H1 (cell line): Measurements from ENCODE around the gene A2ML1. TPM values are rescaled to one million over a fixed set of nuclear protein-coding genes. Genes with fewer than 3 reads are reported as not detected.

Experiments used
- CTCF ChIA-PET: fragments of 300-600 bp; sonication (Branson Sonifier 250); formaldehyde crosslinking; loops from one replicate; lab custom pipeline; 2021; ENCODE audit not compliant: partially characterized antibody; lab: Charles Lee
- POLR2A ChIA-PET: fragments of 300-600 bp; sonication (Branson Sonifier 250); formaldehyde crosslinking; loops from one replicate; lab custom pipeline; 2021; ENCODE audit warnings: inconsistent platforms; ENCODE audit not compliant: partially characterized antibody; lab: Charles Lee
- DNase-seq, 2 experiments: peaks; one replicate each; pipeline versions ENCODE4 v3.0.0 to v3.0.0-alpha.2; 2010 to 2022; ENCODE audit warnings: low spot score in 2 of 2, low read depth in 1 of 2, mixed read lengths in 1 of 2
- FAIRE-seq: peaks from 2 replicates; lab custom pipeline; 2011; peaks lifted over from hg19 to GRCh38; lab: Jason Lieb, UNC
- H2AFZ ChIP-seq: 2 replicates; pipeline ENCODE4 v1.8.1; 2012; ENCODE audit warnings: low read length, inconsistent platforms
- H2AK5ac ChIP-seq: 2 replicates; pipeline ENCODE4 v1.6.1; 2013; ENCODE audit warnings: low read depth, low read length
- H2BK120ac ChIP-seq: replicated peaks from 2 replicates; pipeline ENCODE3; 2013; ENCODE audit warnings: low read depth, low read length, inconsistent platforms
- H2BK12ac ChIP-seq: 2 replicates; pipeline ENCODE4 v1.6.1; 2013; ENCODE audit warnings: low read depth, low read length
- H2BK15ac ChIP-seq: 2 replicates; pipeline ENCODE4 v1.6.1; 2013; ENCODE audit warnings: low read length
- H2BK20ac ChIP-seq: 2 replicates; pipeline ENCODE4 v1.6.1; 2013; ENCODE audit warnings: low read length
- H2BK5ac ChIP-seq: 2 replicates; pipeline ENCODE4 v1.6.1; 2013; ENCODE audit warnings: low read depth, low read length
- H3K14ac ChIP-seq: 2 replicates; pipeline ENCODE4 v1.6.1; 2013; ENCODE audit warnings: inconsistent platforms; ENCODE audit not compliant: insufficient read length
- H3K18ac ChIP-seq: 2 replicates; pipeline ENCODE4 v1.6.1; 2013; ENCODE audit warnings: low read length; ENCODE audit errors: extremely low read depth
- H3K23ac ChIP-seq: 2 replicates; pipeline ENCODE4 v1.6.1; 2013; ENCODE audit warnings: inconsistent platforms; ENCODE audit not compliant: insufficient read length
- H3K23me2 ChIP-seq: 2 replicates; pipeline ENCODE4 v1.6.1; 2013; ENCODE audit warnings: low read depth, low read length
- H3K27ac ChIP-seq: 2 replicates; pipeline ENCODE4 v1.6.1; 2011; ENCODE audit warnings: low read depth, low read length, inconsistent platforms
- H3K27me3 ChIP-seq, 4 experiments: replicated peaks in 1 of 4; 1 replicate in 1 of 4; 2 replicates in 3 of 4; pipeline versions ENCODE4 v1.6.1 to v1.8.1; 2011 to 2013; ENCODE audit warnings: low read length in 3 of 4, mild to moderate bottlenecking in 3 of 4, inconsistent platforms in 2 of 4, mixed read lengths in 2 of 4, moderate library complexity in 1 of 4; ENCODE audit not compliant: control insufficient read depth in 3 of 4, insufficient read depth in 3 of 4; ENCODE audit errors: extremely low read depth in 1 of 4
- H3K36me3 ChIP-seq, 4 experiments: 2 replicates each; pipeline versions ENCODE4 v1.6.1 to v1.8.1; 2011 to 2013; ENCODE audit warnings: mild to moderate bottlenecking in 4 of 4, low read length in 3 of 4, moderate library complexity in 2 of 4, control low read depth in 1 of 4, inconsistent platforms in 1 of 4; ENCODE audit not compliant: insufficient read depth in 4 of 4, control insufficient read depth in 2 of 4
- H3K4ac ChIP-seq: replicated peaks from 2 replicates; pipeline ENCODE3; 2013; ENCODE audit warnings: low read length, low read depth, mixed read lengths, inconsistent platforms; ENCODE audit not compliant: insufficient read length
- H3K4me1 ChIP-seq, 4 experiments: replicated peaks in 1 of 4; 1 replicate in 1 of 4; 2 replicates in 3 of 4; pipeline versions ENCODE4 v1.6.1 to v1.8.1; 2011 to 2013; ENCODE audit warnings: low read length in 3 of 4, inconsistent platforms in 2 of 4, mixed read lengths in 1 of 4; ENCODE audit not compliant: insufficient read depth in 4 of 4, control insufficient read depth in 3 of 4
- H3K4me2 ChIP-seq, 2 experiments: 2 replicates each; pipeline versions ENCODE4 v1.6.1 to v1.8.1; 2011 to 2013; ENCODE audit warnings: low read depth in 2 of 2, low read length in 2 of 2, control low read depth in 1 of 2, inconsistent platforms in 1 of 2, mild to moderate bottlenecking in 1 of 2; ENCODE audit not compliant: insufficient read depth in 1 of 2
- H3K4me3 ChIP-seq, 4 experiments: fragments of 200-600, 300-600 bp in 1 of 4; sonication (generic), shearing (Covaris generic), sonication (Bioruptor Twin) in 1 of 4; 2 replicates each; pipeline versions ENCODE4 v1.5.1 to v1.8.1; 2011 to 2016; ENCODE audit warnings: low read length in 4 of 4, low read depth in 3 of 4, control low read depth in 2 of 4, inconsistent platforms in 2 of 4, mild to moderate bottlenecking in 2 of 4, mixed read lengths in 1 of 4, moderate library complexity in 1 of 4; ENCODE audit not compliant: insufficient read depth in 2 of 4; ENCODE audit errors: extremely low read depth in 1 of 4
- H3K56ac ChIP-seq: replicated peaks from 2 replicates; pipeline ENCODE3; 2013; ENCODE audit warnings: low read depth, mild to moderate bottlenecking, mixed read lengths, low read length, inconsistent platforms; ENCODE audit not compliant: insufficient read length
- H3K79me1 ChIP-seq: 2 replicates; pipeline ENCODE4 v1.6.1; 2013; ENCODE audit warnings: low read depth, low read length, control low read depth
- H3K79me2 ChIP-seq, 2 experiments: 2 replicates each; pipeline versions ENCODE4 v1.6.1 to v1.8.1; 2012 to 2013; ENCODE audit warnings: low read length in 2 of 2, mild to moderate bottlenecking in 2 of 2, inconsistent platforms in 1 of 2; ENCODE audit not compliant: insufficient read depth in 2 of 2, control insufficient read depth in 1 of 2
- H3K9ac ChIP-seq, 4 experiments: replicated peaks in 1 of 4; 1 replicate in 1 of 4; 2 replicates in 3 of 4; pipeline versions ENCODE4 v1.6.1 to v1.8.1; 2011 to 2013; ENCODE audit warnings: low read depth in 3 of 4, low read length in 3 of 4, control low read depth in 2 of 4, mild to moderate bottlenecking in 2 of 4, moderate library complexity in 2 of 4, inconsistent platforms in 1 of 4; ENCODE audit errors: extremely low read depth in 1 of 4
- H3K9me3 ChIP-seq, 2 experiments: 2 replicates each; pipeline versions ENCODE4 v1.6.1 to v1.8.1; 2012 to 2013; ENCODE audit warnings: mild to moderate bottlenecking in 2 of 2, moderate library complexity in 2 of 2, control low read depth in 1 of 2, inconsistent platforms in 1 of 2, low read depth in 1 of 2, low read length in 1 of 2, mixed read lengths in 1 of 2; ENCODE audit not compliant: insufficient read depth in 2 of 2
- H4K20me1 ChIP-seq, 2 experiments: replicated peaks in 1 of 2; 2 replicates each; pipeline versions ENCODE3 to v1.8.1; 2011 to 2013; ENCODE audit warnings: inconsistent platforms in 2 of 2, low read length in 2 of 2, mild to moderate bottlenecking in 1 of 2; ENCODE audit not compliant: insufficient read depth in 2 of 2, control insufficient read depth in 1 of 2
- H4K5ac ChIP-seq: 2 replicates; pipeline ENCODE4 v1.6.1; 2013; ENCODE audit warnings: low read length, low read depth, mixed read lengths, inconsistent platforms; ENCODE audit not compliant: insufficient read length
- H4K8ac ChIP-seq: 2 replicates; pipeline ENCODE4 v1.8.0; 2013; ENCODE audit warnings: mild to moderate bottlenecking, moderate library complexity, low read length, inconsistent platforms; ENCODE audit not compliant: insufficient read depth; ENCODE audit errors: extremely low read depth
- H4K91ac ChIP-seq: replicated peaks from 2 replicates; pipeline ENCODE3; 2013; ENCODE audit warnings: low read length, mixed read lengths, inconsistent platforms; ENCODE audit not compliant: insufficient read length
- ASH2L ChIP-seq: fragments of 200-600, 300-600 bp; sonication (generic); IDR thresholded peaks from one replicate; pipeline ENCODE4 v1.7.1; 2017; ENCODE audit warnings: low read length
- BACH1 ChIP-seq: IDR thresholded peaks from 2 replicates; pipeline ENCODE4 v1.6.1; 2012; ENCODE audit warnings: low read length, improper control_type of control experiment
- CHD2 ChIP-seq: IDR thresholded peaks from 2 replicates; pipeline ENCODE4 v1.6.1; 2012; ENCODE audit warnings: low read length, improper control_type of control experiment
- GABPA ChIP-seq: IDR thresholded peaks from 2 replicates; pipeline ENCODE4 v1.6.1; 2011; ENCODE audit warnings: mild to moderate bottlenecking, low read length, moderate library complexity, borderline replicate concordance; ENCODE audit not compliant: insufficient read depth
- JUND ChIP-seq: IDR thresholded peaks from 2 replicates; pipeline ENCODE4 v1.6.1; 2011; ENCODE audit warnings: mild to moderate bottlenecking, improper control_type of control experiment, low read length
- KDM1A ChIP-seq: fragments of 200-600, 300-600 bp; sonication (generic); IDR thresholded peaks from 2 replicates; pipeline ENCODE4 v1.7.1; 2016; ENCODE audit warnings: mild to moderate bottlenecking, low read length, borderline replicate concordance
- MAFK ChIP-seq: IDR thresholded peaks from 2 replicates; pipeline ENCODE4 v1.6.1; 2012; ENCODE audit warnings: low read depth, mild to moderate bottlenecking, improper control_type of control experiment, low read length
- NRF1 ChIP-seq: IDR thresholded peaks from 2 replicates; pipeline ENCODE4 v1.6.1; 2011; ENCODE audit warnings: mild to moderate bottlenecking, low read depth, low read length, improper control_type of control experiment
- RFX5 ChIP-seq: IDR thresholded peaks from 2 replicates; pipeline ENCODE4 v1.6.1; 2011; ENCODE audit warnings: low read depth, low read length, improper control_type of control experiment, borderline replicate concordance
- SAP30 ChIP-seq: fragments of 300-600 bp; sonication (generic); IDR thresholded peaks from 2 replicates; pipeline ENCODE4 v1.7.1; 2012; ENCODE audit warnings: low read length, moderate library complexity, mild to moderate bottlenecking, inconsistent platforms; ENCODE audit not compliant: insufficient read depth, insufficient replicate concordance
- SP4 ChIP-seq: IDR thresholded peaks from 2 replicates; pipeline ENCODE4 v1.6.1; 2012; ENCODE audit warnings: low read length, inconsistent platforms
- TCF12 ChIP-seq: IDR thresholded peaks from 2 replicates; pipeline ENCODE4 v1.6.1; 2011; ENCODE audit warnings: low read depth, mild to moderate bottlenecking, low read length
- ZNF274 ChIP-seq: IDR thresholded peaks from 2 replicates; pipeline ENCODE4 v1.7.0; 2012; ENCODE audit warnings: low read length, borderline replicate concordance; ENCODE audit errors: extremely low read depth
- WGBS, 2 experiments: shearing (Covaris generic) in 1 of 2; methylation state at CpG; one replicate each; pipeline versions ENCODE4 v1.1.6 to v1.1.7; 2013 to 2015; ENCODE audit warnings: low lambda C conversion rate in 2 of 2, mixed read lengths in 2 of 2, inconsistent platforms in 1 of 2, low coverage in 1 of 2, missing lambda C conversion rate in 1 of 2; ENCODE audit not compliant: insufficient replicate concordance in 2 of 2, insufficient coverage in 1 of 2, insufficient read length in 1 of 2; ENCODE audit errors: extremely low coverage in 1 of 2, missing lambda C conversion rate in 1 of 2; 5-methylcytosine and 5-hydroxymethylcytosine counted together
- polyA plus RNA-seq, 7 experiments: library from polyadenylated mRNA; depleted of rRNA in 3 of 7; stranded (reverse) in 5 of 7; unstranded in 2 of 7; fragments of >200 nt in 5 of 7; fragments of 200-250 nt in 2 of 7; gene quantifications; 1 replicate in 5 of 7; 2 replicates in 1 of 7; 4 replicates in 1 of 7; pipeline versions ENCODE4 v1.2.1 to v1.2.3, GENCODE V29; 2011 to 2013; ENCODE audit warnings: missing spikeins in 2 of 7, mixed read lengths in 2 of 7
- total RNA-seq: library from RNA; stranded (reverse); fragmentation: NEBNext Ultra II Directional; extraction: Animal tissue kit (Norgen Biotek cat#: 25700); gene quantifications from 2 replicates; pipeline ENCODE4 v1.2.1, GENCODE V29; 2021

Gene A2ML1
- total and polyA plus RNA-seq, 2 of the 8 experiments (the other 6 are each of a cell fraction or from before 2014, with no cell fraction given): 10.2 to 10.3 TPM

DNA sequence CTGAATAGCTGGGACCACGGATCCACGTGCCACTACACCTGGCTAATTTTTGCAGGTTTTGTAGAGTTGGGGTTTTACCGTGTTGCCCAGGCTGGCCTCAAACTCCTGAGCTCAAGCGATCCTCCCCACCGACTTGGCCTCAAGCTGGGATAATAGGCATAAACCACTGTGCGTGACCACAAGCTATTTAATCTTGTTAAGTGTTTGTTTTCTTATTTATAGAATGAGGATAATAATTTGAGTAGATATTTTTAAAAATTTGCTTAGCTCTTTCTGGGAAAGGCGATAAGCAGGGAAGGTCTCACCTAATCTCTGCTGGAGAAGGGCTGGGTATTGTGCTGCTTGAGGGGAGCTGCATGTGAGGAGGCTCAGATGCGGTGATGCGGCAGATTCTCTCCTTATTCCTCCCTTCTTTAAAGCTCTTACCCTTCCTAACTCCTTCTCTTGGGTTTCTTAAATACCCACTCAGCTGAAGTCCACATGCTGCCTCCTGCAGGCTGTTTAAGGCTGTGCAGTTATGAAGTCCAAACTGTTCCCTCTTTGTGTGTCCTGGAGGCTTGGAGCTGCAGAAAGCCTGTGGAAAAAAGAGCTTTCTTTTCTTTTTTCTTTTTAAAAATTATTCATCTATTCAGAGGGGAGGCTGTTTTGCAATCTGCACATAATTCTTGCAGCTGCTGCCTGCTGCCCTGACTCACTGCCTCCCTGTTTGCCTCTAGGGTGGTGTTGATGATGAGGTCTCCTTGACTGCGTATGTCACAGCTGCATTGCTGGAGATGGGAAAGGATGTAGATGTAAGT lies 37.9 kb downstream of the A2ML1 start:
- peak overlapping the region; percentile 24 for H2BK20ac ChIP-seq
- H4K5ac ChIP-seq: no peak overlapping the region
- CTCF ChIA-PET: interaction anchor here (0.6 to 6.8 kb wide), 61 partner anchors 8 to 326 kb away, joined by 3 to 80 read pairs (median 4); partner anchors contain the start of genes A2ML1, AICDA, CLEC4E and PHC1
- 77% methylated on average over 10 of the region's 10 CpGs; no CpG with 5 or more reads in 1 of the 2 experiments for WGBS, 2 experiments
- no peak overlapping the region for H3K9ac ChIP-seq
- no peak overlapping the region for H4K8ac ChIP-seq
- H3K27ac ChIP-seq: no peak overlapping the region
- H3K4ac ChIP-seq: no peak overlapping the region
- no peak overlapping the region for H2BK120ac ChIP-seq
- H3K23me2 ChIP-seq: no peaks in the 10 kb centered on the region
- FAIRE-seq (peak; percentile 82), DNase-seq (peak; percentile 46 to 63)
- no peaks in the 10 kb centered on the region for H3K9me3 ChIP-seq
- H3K56ac ChIP-seq: no peak overlapping the region
- no peaks in the 10 kb centered on the region for H4K20me1 ChIP-seq
- H2BK15ac ChIP-seq: 0 out of 2 replicates have a peak overlapping the region, but pooled peaks have one; percentile 19
- no peak overlapping the region for H4K91ac ChIP-seq
- H3K18ac ChIP-seq: no peak overlapping the region
- H2BK12ac ChIP-seq: no peak overlapping the region
- 0 out of 2 replicates have a peak overlapping the region, but pooled peaks have one; percentile 36 for H2BK5ac ChIP-seq
- no peaks in the 10 kb centered on the region for H3K79me2 ChIP-seq
- no peak overlapping the region for H3K14ac ChIP-seq
- POLR2A ChIA-PET: interaction anchor here (0.6 to 2.0 kb wide), 14 partner anchors 8 to 159 kb away, joined by 3 to 6 read pairs (median 4); partner anchors contain the start of gene A2ML1
- no peaks in the 10 kb centered on the region for H3K4me1 ChIP-seq
- no peak overlapping the region for H2AK5ac ChIP-seq
- H3K36me3 ChIP-seq: peaks cover 0 to 3% (median 0%) of the 10 kb centered on the region in 4 experiments; a peak in 2 of 8 replicates
- H3K4me3 ChIP-seq: no peak overlapping the region
- H3K27me3 ChIP-seq: no peaks in the 10 kb centered on the region
- no peak overlapping the region for H3K23ac ChIP-seq
- H3K79me1 ChIP-seq: no peaks in the 10 kb centered on the region
- H3K4me2 ChIP-seq: no peak overlapping the region
- no peak overlapping the region for H2AFZ ChIP-seq
- no peak for TF ChIP-seq KDM1A
- TF ChIP-seq GABPA: no peak
- TF ChIP-seq CHD2: no peak
- peak; percentile 55; the same call in 1 of the 2 replicates for TF ChIP-seq BACH1
- TF ChIP-seq MAFK: peak; percentile 62
- no peak for TF ChIP-seq SP4
- TF ChIP-seq TCF12: no peak
- no peak for TF ChIP-seq ZNF274
- no peak for TF ChIP-seq NRF1
- TF ChIP-seq JUND: no peak
- no peak for TF ChIP-seq ASH2L
- no peak for TF ChIP-seq SAP30
- no peak for TF ChIP-seq RFX5
